ENCODE results near the gene TPI1.

Gene TPI1

GRCh38 chr12:6867413-6868210, at the start of gene TPI1:
TSS of gene TPI1 (plus strand) at chr12:6867531. CDS start at chr12:6867567, 36 bp downstream.
- Histone ChIP-seq H3K36me3 (ENCODE audit: control insufficient read depth in 2 of 2, insufficient read depth in 2 of 2, low read length in 2 of 2) (peaks cover 26 to 40% of the 10 kb centered on the region in 2 donors), H3K9ac (ENCODE audit: low read length in 2 of 2) (peak within 1 kb of the TSS; percentile 88 to 94), H3K4me1 (ENCODE audit: control insufficient read depth, insufficient read depth, low read length) (peaks cover 45% of the 10 kb centered on the region), H3K27me3 (ENCODE audit: control insufficient read depth in 1 of 2, insufficient read depth in 2 of 2, low read length in 2 of 2) (no peaks in the 10 kb centered on the region), H3K27ac (ENCODE audit: low read length) (peak within 1 kb of the TSS; percentile 97), H3K9me3 (ENCODE audit: control insufficient read depth in 2 of 2, low read length in 2 of 2) (no peaks in the 10 kb centered on the region), H3K4me3 (ENCODE audit: low read length in 2 of 2) (peak within 1 kb of the TSS; percentile 86 to 92)

GRCh38 chr12:6817662-6818157, 49.6 kb upstream of the TPI1 start:
- H3K9me3 ChIP-seq (ENCODE audit: control insufficient read depth in 2 of 2, low read length in 2 of 2) = no peaks in the 10 kb centered on the region
- H3K27me3 ChIP-seq (ENCODE audit: control insufficient read depth in 1 of 2, insufficient read depth in 2 of 2, low read length in 2 of 2) = peaks cover 0 to 16% of the 10 kb centered on the region in 2 donors
- peaks cover 15% of the 10 kb centered on the region for H3K4me1 ChIP-seq (ENCODE audit: control insufficient read depth, insufficient read depth, low read length)
- H3K36me3 ChIP-seq (ENCODE audit: control insufficient read depth in 2 of 2, insufficient read depth in 2 of 2, low read length in 2 of 2) = no peaks in the 10 kb centered on the region
- H3K9ac ChIP-seq (ENCODE audit: low read length in 2 of 2) = no peak overlapping the region
- no peak overlapping the region for H3K4me3 ChIP-seq (ENCODE audit: low read length in 2 of 2)
- H3K27ac ChIP-seq (ENCODE audit: low read length) = no peak overlapping the region

GRCh38 chr12:6818222-6818621, 49.1 kb upstream of the TPI1 start:
- Histone ChIP-seq H3K36me3 (ENCODE audit: control insufficient read depth in 2 of 2, insufficient read depth in 2 of 2, low read length in 2 of 2) (no peaks in the 10 kb centered on the region), H3K27me3 (ENCODE audit: control insufficient read depth in 1 of 2, insufficient read depth in 2 of 2, low read length in 2 of 2) (peaks cover 0 to 19% of the 10 kb centered on the region in 2 donors), H3K9me3 (ENCODE audit: control insufficient read depth in 2 of 2, low read length in 2 of 2) (no peaks in the 10 kb centered on the region), H3K4me3 (ENCODE audit: low read length in 2 of 2) (no peak overlapping the region), H3K9ac (ENCODE audit: low read length in 2 of 2) (no peak overlapping the region), H3K4me1 (ENCODE audit: control insufficient read depth, insufficient read depth, low read length) (peaks cover 18% of the 10 kb centered on the region), H3K27ac (ENCODE audit: low read length) (no peak overlapping the region)

GRCh38 chr12:6818645-6819044, 48.7 kb upstream of the TPI1 start:
- Histone ChIP-seq H3K4me1 (ENCODE audit: control insufficient read depth, insufficient read depth, low read length) (peaks cover 18% of the 10 kb centered on the region), H3K27ac (ENCODE audit: low read length) (no peak overlapping the region), H3K9ac (ENCODE audit: low read length in 2 of 2) (no peak overlapping the region), H3K36me3 (ENCODE audit: control insufficient read depth in 2 of 2, insufficient read depth in 2 of 2, low read length in 2 of 2) (no peaks in the 10 kb centered on the region), H3K27me3 (ENCODE audit: control insufficient read depth in 1 of 2, insufficient read depth in 2 of 2, low read length in 2 of 2) (peaks cover 0 to 22% of the 10 kb centered on the region in 2 donors), H3K9me3 (ENCODE audit: control insufficient read depth in 2 of 2, low read length in 2 of 2) (no peaks in the 10 kb centered on the region), H3K4me3 (ENCODE audit: low read length in 2 of 2) (no peak overlapping the region)

GRCh38 chr12:6819106-6820030, 48.0 kb upstream of the TPI1 start:
- Histone ChIP-seq H3K4me3 (ENCODE audit: low read length in 2 of 2) (no peak overlapping the region), H3K27me3 (ENCODE audit: control insufficient read depth in 1 of 2, insufficient read depth in 2 of 2, low read length in 2 of 2) (peaks cover 0 to 21% of the 10 kb centered on the region in 2 donors), H3K9ac (ENCODE audit: low read length in 2 of 2) (no peak overlapping the region), H3K4me1 (ENCODE audit: control insufficient read depth, insufficient read depth, low read length) (peaks cover 18% of the 10 kb centered on the region), H3K36me3 (ENCODE audit: control insufficient read depth in 2 of 2, insufficient read depth in 2 of 2, low read length in 2 of 2) (no peaks in the 10 kb centered on the region), H3K9me3 (ENCODE audit: control insufficient read depth in 2 of 2, low read length in 2 of 2) (no peaks in the 10 kb centered on the region), H3K27ac (ENCODE audit: low read length) (no peak overlapping the region)

- H3K9ac ChIP-seq (ENCODE audit: low read length in 2 of 2) = no peak overlapping the region
- no peak overlapping the region for H3K4me3 ChIP-seq (ENCODE audit: low read length in 2 of 2)
- no peaks in the 10 kb centered on the region for H3K36me3 ChIP-seq (ENCODE audit: control insufficient read depth in 2 of 2, insufficient read depth in 2 of 2, low read length in 2 of 2)
- peaks cover 0 to 18% of the 10 kb centered on the region in 2 donors for H3K27me3 ChIP-seq (ENCODE audit: control insufficient read depth in 1 of 2, insufficient read depth in 2 of 2, low read length in 2 of 2)
- peaks cover 21% of the 10 kb centered on the region for H3K4me1 ChIP-seq (ENCODE audit: control insufficient read depth, insufficient read depth, low read length)
- no peaks in the 10 kb centered on the region for H3K9me3 ChIP-seq (ENCODE audit: control insufficient read depth in 2 of 2, low read length in 2 of 2)
- H3K27ac ChIP-seq (ENCODE audit: low read length) = no peak overlapping the region
Measured at GRCh38 chr12:6820166-6820565, 47.2 kb upstream of the TPI1 start.

GRCh38 chr12:6821591-6822425, 45.5 kb upstream of the TPI1 start, which contains the start of gene GPR162:
TSS of gene GPR162 (plus strand) at chr12:6821821. CDS start at chr12:6823899, 2,078 bp downstream.
- Histone ChIP-seq H3K9me3 (ENCODE audit: control insufficient read depth in 2 of 2, low read length in 2 of 2) (no peaks in the 10 kb centered on the region), H3K27ac (ENCODE audit: low read length) (no peak within 1 kb of the TSS), H3K4me1 (ENCODE audit: control insufficient read depth, insufficient read depth, low read length) (peaks cover 32% of the 10 kb centered on the region), H3K27me3 (ENCODE audit: control insufficient read depth in 1 of 2, insufficient read depth in 2 of 2, low read length in 2 of 2) (peaks cover 0 to 16% of the 10 kb centered on the region in 2 donors), H3K36me3 (ENCODE audit: control insufficient read depth in 2 of 2, insufficient read depth in 2 of 2, low read length in 2 of 2) (no peaks in the 10 kb centered on the region), H3K9ac (ENCODE audit: low read length in 2 of 2) (peak within 1 kb of the TSS; percentile 47 to 60), H3K4me3 (ENCODE audit: low read length in 2 of 2) (peak within 1 kb of the TSS; percentile 70 to 72)

- Histone ChIP-seq H3K36me3 (ENCODE audit: control insufficient read depth in 2 of 2, insufficient read depth in 2 of 2, low read length in 2 of 2) (no peaks in the 10 kb centered on the region), H3K27ac (ENCODE audit: low read length) (no peak overlapping the region), H3K9ac (ENCODE audit: low read length in 2 of 2) (peak overlapping the region; percentile 47 to 60), H3K27me3 (ENCODE audit: control insufficient read depth in 1 of 2, insufficient read depth in 2 of 2, low read length in 2 of 2) (peaks cover 0 to 16% of the 10 kb centered on the region in 2 donors), H3K4me1 (ENCODE audit: control insufficient read depth, insufficient read depth, low read length) (peaks cover 40% of the 10 kb centered on the region), H3K4me3 (ENCODE audit: low read length in 2 of 2) (peak overlapping the region; percentile 70 to 72), H3K9me3 (ENCODE audit: control insufficient read depth in 2 of 2, low read length in 2 of 2) (no peaks in the 10 kb centered on the region)
Measured at GRCh38 chr12:6822426-6823135, 44.8 kb upstream of the TPI1 start.

- no peaks in the 10 kb centered on the region for H3K9me3 ChIP-seq (ENCODE audit: control insufficient read depth in 2 of 2, low read length in 2 of 2)
- no peak overlapping the region for H3K4me3 ChIP-seq (ENCODE audit: low read length in 2 of 2)
- peaks cover 0 to 16% of the 10 kb centered on the region in 2 donors for H3K27me3 ChIP-seq (ENCODE audit: control insufficient read depth in 1 of 2, insufficient read depth in 2 of 2, low read length in 2 of 2)
- H3K27ac ChIP-seq (ENCODE audit: low read length) = no peak overlapping the region
- peaks cover 41% of the 10 kb centered on the region for H3K4me1 ChIP-seq (ENCODE audit: control insufficient read depth, insufficient read depth, low read length)
- no peaks in the 10 kb centered on the region for H3K36me3 ChIP-seq (ENCODE audit: control insufficient read depth in 2 of 2, insufficient read depth in 2 of 2, low read length in 2 of 2)
- no peak overlapping the region for H3K9ac ChIP-seq (ENCODE audit: low read length in 2 of 2)
Measured at GRCh38 chr12:6823182-6824084, 43.9 kb upstream of the TPI1 start.
